ENCODE results near the gene FAM76A. TPM values are rescaled to one million over a fixed set of nuclear protein-coding genes. Genes with fewer than 3 reads are reported as not detected.

The FAM76A gene
- total RNA-seq, 1 donor from 2014 or later, result 6.1 TPM

GRCh38 chr1:27713139-27713725 lies 12.5 kb upstream of the FAM76A start:
- TF ChIP-seq CTCF (IDR thresholded peaks at IDR 0.05; ENCODE audit: insufficient read depth, low read depth, low read length) (no peak), EZH2 (IDR thresholded peaks at IDR 0.05; ENCODE audit: insufficient read depth, low read length) (no peak)
- no peak overlapping the region for H2AFZ ChIP-seq (ENCODE audit: low read depth, low read length)
- H3K4me2 ChIP-seq (ENCODE audit: low read length), result no peak overlapping the region
- H3K27ac ChIP-seq (ENCODE audit: low read depth, low read length), result no peak overlapping the region
- H4K20me1 ChIP-seq (ENCODE audit: insufficient read depth, low read length), result no peaks in the 10 kb centered on the region
- Mint-ChIP-seq H3K27me3 (ENCODE audit: low read depth, unreplicated experiment) (peaks cover 2% of the 10 kb centered on the region), H3K4me1 (ENCODE audit: low read depth, unreplicated experiment) (peaks cover 14% of the 10 kb centered on the region), H3K9me3 (ENCODE audit: unreplicated experiment) (peaks cover 11% of the 10 kb centered on the region), H3K27ac (ENCODE audit: unreplicated experiment) (no peak overlapping the region), H3K4me3 (ENCODE audit: unreplicated experiment) (no peak overlapping the region), H3K36me3 (ENCODE audit: low read depth, unreplicated experiment) (peaks cover 6% of the 10 kb centered on the region)
- no peaks in the 10 kb centered on the region for H3K4me1 ChIP-seq (ENCODE audit: insufficient read depth, low read length)
- H3K4me3 ChIP-seq (ENCODE audit: insufficient read depth, low read depth, low read length), result no peak overlapping the region
- DNase-seq (ENCODE audit: low read depth) (no peak), FAIRE-seq (no peak)
- H3K9ac ChIP-seq (ENCODE audit: low read length), result no peak overlapping the region
- no peaks in the 10 kb centered on the region for H3K79me2 ChIP-seq (ENCODE audit: insufficient read depth, low read length)
- H3K27me3 ChIP-seq (ENCODE audit: insufficient read depth, low read length), result peaks cover 10% of the 10 kb centered on the region
- no peaks in the 10 kb centered on the region for H3K9me3 ChIP-seq (ENCODE audit: insufficient read depth, low read depth, low read length)
- H3K36me3 ChIP-seq (ENCODE audit: insufficient read depth, low read length), result no peaks in the 10 kb centered on the region

DNA sequence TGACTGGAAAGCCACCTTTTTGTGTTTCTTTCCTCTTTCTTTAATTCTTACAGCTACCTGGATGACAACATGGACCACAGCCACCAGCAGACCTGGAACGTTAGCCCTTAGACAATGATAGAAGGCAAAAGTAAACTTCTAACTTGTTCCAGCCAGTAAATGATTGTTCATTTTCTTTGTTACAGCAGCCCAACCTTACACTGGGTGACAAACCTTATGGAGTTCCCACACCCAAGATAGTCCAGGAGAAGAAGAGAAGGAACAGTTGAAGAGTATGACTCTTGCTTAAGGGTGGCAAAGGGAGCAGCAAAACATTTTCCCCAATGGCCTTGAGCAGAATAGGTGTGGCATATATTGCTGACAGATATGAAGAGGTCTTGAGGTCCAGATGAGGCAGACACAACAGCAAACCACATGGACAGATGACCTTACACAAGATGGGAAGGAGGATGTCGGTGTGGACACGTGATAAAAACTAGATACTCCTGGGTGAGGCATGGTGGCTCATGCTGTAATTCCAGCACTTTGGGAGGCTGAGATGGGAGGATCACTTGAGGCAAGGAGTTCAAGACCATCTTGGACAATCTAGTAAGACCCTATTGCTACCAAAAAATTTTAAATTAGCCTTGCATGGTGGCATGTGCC lies 11.8 kb upstream of the FAM76A start:
- H3K36me3 ChIP-seq (ENCODE audit: insufficient read depth, low read length), result no peaks in the 10 kb centered on the region
- H3K27me3 ChIP-seq (ENCODE audit: insufficient read depth, low read length), result peaks cover 10% of the 10 kb centered on the region
- TF ChIP-seq EZH2 (IDR thresholded peaks at IDR 0.05; ENCODE audit: insufficient read depth, low read length) (no peak), CTCF (IDR thresholded peaks at IDR 0.05; ENCODE audit: insufficient read depth, low read depth, low read length) (no peak)
- FAIRE-seq, result no peak
- no peaks in the 10 kb centered on the region for H3K4me1 ChIP-seq (ENCODE audit: insufficient read depth, low read length)
- H3K9ac ChIP-seq (ENCODE audit: low read length), result no peak overlapping the region
- no peak overlapping the region for H3K27ac ChIP-seq (ENCODE audit: low read depth, low read length)
- Mint-ChIP-seq H3K4me3 (ENCODE audit: unreplicated experiment) (no peak overlapping the region), H3K27ac (ENCODE audit: unreplicated experiment) (peak overlapping the region; percentile 51), H3K4me1 (ENCODE audit: low read depth, unreplicated experiment) (peaks cover 14% of the 10 kb centered on the region), H3K36me3 (ENCODE audit: low read depth, unreplicated experiment) (peaks cover 6% of the 10 kb centered on the region), H3K9me3 (ENCODE audit: unreplicated experiment) (peaks cover 11% of the 10 kb centered on the region), H3K27me3 (ENCODE audit: low read depth, unreplicated experiment) (peaks cover 2% of the 10 kb centered on the region)
- H3K4me3 ChIP-seq (ENCODE audit: insufficient read depth, low read depth, low read length), result no peak overlapping the region
- no peak overlapping the region for H3K4me2 ChIP-seq (ENCODE audit: low read length)
- no peak overlapping the region for H2AFZ ChIP-seq (ENCODE audit: low read depth, low read length)
- no peak for DNase-seq (ENCODE audit: low read depth)
- no peaks in the 10 kb centered on the region for H3K79me2 ChIP-seq (ENCODE audit: insufficient read depth, low read length)
- no peaks in the 10 kb centered on the region for H3K9me3 ChIP-seq (ENCODE audit: insufficient read depth, low read depth, low read length)
- no peaks in the 10 kb centered on the region for H4K20me1 ChIP-seq (ENCODE audit: insufficient read depth, low read length)
